Endothelial cell of umbilical vein (primary cell): ENCODE results near the gene SORCS2. TPM values are rescaled to one million over a fixed set of nuclear protein-coding genes. Genes with fewer than 3 reads are reported as not detected.

ENCODE experiments used
- BruUV-seq: library from RNA; stranded (reverse); fragments of 400-500 nt; replicated peaks from 2 replicates; lab custom pipeline; 2021; lab: Mats Ljungman, UMichigan
- CTCF ChIA-PET: fragments of 300-600, 350-600 bp; sonication (Branson Sonifier 250); formaldehyde crosslinking; loops from one replicate; lab custom pipeline; 2021; ENCODE audit warnings: antibody characterized with exemption, inconsistent platforms; lab: Charles Lee
- POLR2A ChIA-PET: fragments of 300-600, 350-600 bp; sonication (Branson Sonifier 250); formaldehyde crosslinking; loops from one replicate; lab custom pipeline; 2021; ENCODE audit warnings: antibody characterized with exemption, inconsistent platforms; lab: Charles Lee
- DNase-seq: peaks from one replicate; pipeline ENCODE4 v3.0.0-alpha.2; 2011; ENCODE audit warnings: low read depth, low spot score
- FAIRE-seq: peaks from 2 replicates; lab custom pipeline; 2011; peaks lifted over from hg19 to GRCh38; lab: Jason Lieb, UNC
- H2AFZ ChIP-seq: 2 replicates; pipeline ENCODE4 v1.6.0; 2012; ENCODE audit warnings: low read depth, low read length, control low read depth, inconsistent platforms
- H3K27ac ChIP-seq: 2 replicates; pipeline ENCODE4 v1.5.1; 2011; ENCODE audit warnings: low read depth, mild to moderate bottlenecking, control low read depth, low read length, moderate library complexity; ENCODE audit not compliant: insufficient read depth
- H3K27me3 ChIP-seq, 2 experiments: 2 replicates each; pipeline versions ENCODE4 v1.6.0 to v1.6.1; 2011; ENCODE audit warnings: low read length in 2 of 2, mixed read lengths in 1 of 2; ENCODE audit not compliant: control insufficient read depth in 2 of 2, insufficient read depth in 2 of 2
- H3K36me3 ChIP-seq, 2 experiments: 2 replicates in 1 of 2; 3 replicates in 1 of 2; pipeline ENCODE4 v1.5.1; 2011; ENCODE audit warnings: low read length in 2 of 2, mild to moderate bottlenecking in 1 of 2, moderate library complexity in 1 of 2; ENCODE audit not compliant: control insufficient read depth in 2 of 2, insufficient read depth in 2 of 2; ENCODE audit errors: extremely low read depth in 1 of 2
- H3K4me1 ChIP-seq: 3 replicates; pipeline ENCODE4 v1.5.1; 2011; ENCODE audit warnings: mild to moderate bottlenecking, low read length; ENCODE audit not compliant: control insufficient read depth, insufficient read depth; ENCODE audit errors: extremely low read depth
- H3K4me2 ChIP-seq: 2 replicates; pipeline ENCODE4 v1.6.1; 2011; ENCODE audit warnings: low read length, control low read depth, mixed read lengths; ENCODE audit not compliant: insufficient read depth
- H3K4me3 ChIP-seq, 3 experiments: fragments of 200-600 bp in 1 of 3; sonication (generic), shearing (Covaris generic) in 1 of 3; replicated peaks in 1 of 3; 2 replicates each; pipeline ENCODE4 v1.5.1; 2011 to 2016; ENCODE audit warnings: control low read depth in 3 of 3, low read length in 3 of 3, mild to moderate bottlenecking in 2 of 3, inconsistent platforms in 1 of 3, low read depth in 1 of 3, moderate library complexity in 1 of 3; ENCODE audit not compliant: insufficient read depth in 1 of 3
- H3K79me2 ChIP-seq: 2 replicates; pipeline ENCODE4 v1.6.0; 2012; ENCODE audit warnings: low read length, inconsistent platforms; ENCODE audit not compliant: control insufficient read depth, insufficient read depth
- H3K9ac ChIP-seq: replicated peaks from 2 replicates; pipeline ENCODE3; 2011; ENCODE audit warnings: low read length, control low read depth; ENCODE audit not compliant: insufficient read depth; ENCODE audit errors: extremely low read depth
- H3K9me1 ChIP-seq: replicated peaks from 3 replicates; pipeline ENCODE4 v1.6.0; 2011; ENCODE audit warnings: mild to moderate bottlenecking, low read length; ENCODE audit not compliant: control insufficient read depth, insufficient read depth; ENCODE audit errors: extremely low read depth
- H3K9me3 ChIP-seq: replicated peaks from 2 replicates; pipeline ENCODE4 v1.5.1; 2012; ENCODE audit warnings: low read length, inconsistent platforms; ENCODE audit not compliant: control insufficient read depth, insufficient read depth
- H4K20me1 ChIP-seq: replicated peaks from 2 replicates; pipeline ENCODE3; 2011; ENCODE audit warnings: mild to moderate bottlenecking, low read length; ENCODE audit not compliant: control insufficient read depth, insufficient read depth; ENCODE audit errors: extremely low read depth
- CTCF ChIP-seq, 2 donors: IDR thresholded peaks; 1 replicate in 1 of 2; 2 replicates in 1 of 2; pipeline ENCODE4 v1.5.1; 2011; ENCODE audit warnings: low read length in 2 of 2, mild to moderate bottlenecking in 2 of 2, moderate library complexity in 2 of 2, control low read depth in 1 of 2, inconsistent platforms in 1 of 2, low read depth in 1 of 2; ENCODE audit not compliant: insufficient read depth in 1 of 2; ENCODE audit errors: extremely low read depth in 1 of 2
- EZH2 ChIP-seq: IDR thresholded peaks from 2 replicates; pipeline ENCODE4 v1.6.1; 2012; ENCODE audit warnings: borderline replicate concordance, low read depth, mild to moderate bottlenecking, moderate library complexity, low read length, inconsistent platforms; ENCODE audit not compliant: severe bottlenecking
- FOS ChIP-seq: IDR thresholded peaks from 2 replicates; pipeline ENCODE4 v1.6.1; 2011; ENCODE audit warnings: mild to moderate bottlenecking, low read length, moderate library complexity, borderline replicate concordance; ENCODE audit not compliant: insufficient read depth
- GATA2 ChIP-seq: IDR thresholded peaks from 2 replicates; pipeline ENCODE4 v1.7.0; 2011; ENCODE audit warnings: low read depth, mild to moderate bottlenecking, moderate library complexity, mixed read lengths, low read length; ENCODE audit not compliant: insufficient read length, insufficient read depth
- JUN ChIP-seq: IDR thresholded peaks from 2 replicates; pipeline ENCODE4 v1.6.1; 2011; ENCODE audit warnings: borderline replicate concordance, low read depth; ENCODE audit not compliant: insufficient read length, insufficient read depth
- MAX ChIP-seq: IDR thresholded peaks from 2 replicates; pipeline ENCODE4 v1.6.1; 2011; ENCODE audit not compliant: insufficient read depth, insufficient read length
- POLR2A ChIP-seq: IDR thresholded peaks from 2 replicates; pipeline ENCODE4 v1.6.1; 2012; ENCODE audit warnings: low read depth, mild to moderate bottlenecking, control low read depth, low read length
- dilution Hi-C: fragments of 300-500 bp; cut with MboI; formaldehyde crosslinking; loops from one replicate; pipeline ENCODE4 v1.15.0; 2019; ENCODE audit warnings: low sequenced_read_pairs; ENCODE audit not compliant: extremely low pct_ligation_motif_present
- intact Hi-C: fragments of 100-400 bp; cut with micrococcal nuclease; formaldehyde crosslinking; loops from one replicate; pipeline ENCODE4 v1.10.0; 2022
- polyA plus RNA-seq, 4 experiments: library from polyadenylated mRNA; depleted of rRNA in 3 of 4; stranded (reverse) in 3 of 4; unstranded in 1 of 4; fragments of >200 nt; gene quantifications; 2 replicates each; pipeline versions ENCODE4 v1.2.1 to v1.2.3, GENCODE V29; 2011 to 2012; ENCODE audit warnings: missing spikeins in 1 of 4
- total RNA-seq: library from RNA; stranded (reverse); gene quantifications from 2 replicates; pipeline ENCODE4 v1.2.3, GENCODE V29; 2021

The SORCS2 gene
- total and polyA plus RNA-seq, 2 donors (not counting 3 experiments of a cell fraction or from before 2014, with no cell fraction given): not detected

GRCh38 chr4:7535094-7535493 lies 342.8 kb downstream of the SORCS2 start:
- intact Hi-C loops (no loop called here), dilution Hi-C loops (no loop called here)
- Histone ChIP-seq H3K4me1 (no peaks in the 10 kb centered on the region), H3K4me2 (no peak overlapping the region), H3K9ac (no peak overlapping the region), H3K9me3 (no peaks in the 10 kb centered on the region), H3K27ac (no peak overlapping the region), H3K79me2 (no peaks in the 10 kb centered on the region), H4K20me1 (no peaks in the 10 kb centered on the region), H3K4me3 (no peak overlapping the region), H2AFZ (no peak overlapping the region), H3K9me1 (no peaks in the 10 kb centered on the region), H3K36me3 (no peaks in the 10 kb centered on the region), H3K27me3 (no peaks in the 10 kb centered on the region)
- ChIA-PET POLR2A (no interaction called here), CTCF (no interaction called here)
- DNase-seq (no peak), FAIRE-seq (no peak)
- no TSS peak for BruUV-seq
- no peak for TF ChIP-seq GATA2

GRCh38 chr4:7535619-7536018 lies 343.3 kb downstream of the SORCS2 start:
- no peak overlapping the region for H3K27ac ChIP-seq
- intact Hi-C loops: no loop called here
- no peak overlapping the region for H3K4me3 ChIP-seq
- H3K27me3 ChIP-seq: no peaks in the 10 kb centered on the region
- no peak overlapping the region for H3K9ac ChIP-seq
- no TSS peak for BruUV-seq
- ChIA-PET POLR2A (no interaction called here), CTCF (no interaction called here)
- dilution Hi-C loops: no loop called here
- no peaks in the 10 kb centered on the region for H4K20me1 ChIP-seq
- H3K4me1 ChIP-seq: no peaks in the 10 kb centered on the region
- H3K4me2 ChIP-seq: no peak overlapping the region
- TF ChIP-seq CTCF (IDR thresholded peaks at IDR 0.05; ENCODE audit: extremely low read depth in 1 of 2, insufficient read depth in 1 of 2, low read depth in 1 of 2, low read length in 2 of 2) (no peak), POLR2A (no peak), JUN (no peak), EZH2 (no peak), MAX (no peak), FOS (no peak)
- H3K79me2 ChIP-seq: no peaks in the 10 kb centered on the region
- no peaks in the 10 kb centered on the region for H3K36me3 ChIP-seq
- no peak for DNase-seq
- no peaks in the 10 kb centered on the region for H3K9me1 ChIP-seq
- no peak for FAIRE-seq
- no peaks in the 10 kb centered on the region for H3K9me3 ChIP-seq
- H2AFZ ChIP-seq: no peak overlapping the region
